H1 (cell line): ENCODE data around the gene CASP12. TPM values are rescaled to one million over a fixed set of nuclear protein-coding genes. Genes with fewer than 3 reads are reported as not detected.

Experiments
- CTCF ChIA-PET: fragments of 300-600 bp; sonication (Branson Sonifier 250); formaldehyde crosslinking; loops from one replicate; lab custom pipeline; 2021; ENCODE audit not compliant: partially characterized antibody; lab: Charles Lee
- POLR2A ChIA-PET: fragments of 300-600 bp; sonication (Branson Sonifier 250); formaldehyde crosslinking; loops from one replicate; lab custom pipeline; 2021; ENCODE audit warnings: inconsistent platforms; ENCODE audit not compliant: partially characterized antibody; lab: Charles Lee
- DNase-seq, 2 experiments: peaks; one replicate each; pipeline versions ENCODE4 v3.0.0 to v3.0.0-alpha.2; 2010 to 2022; ENCODE audit warnings: low spot score in 2 of 2, low read depth in 1 of 2, mixed read lengths in 1 of 2
- FAIRE-seq: peaks from 2 replicates; lab custom pipeline; 2011; peaks lifted over from hg19 to GRCh38; lab: Jason Lieb, UNC
- H2AFZ ChIP-seq: 2 replicates; pipeline ENCODE4 v1.8.1; 2012; ENCODE audit warnings: low read length, inconsistent platforms
- H2AK5ac ChIP-seq: 2 replicates; pipeline ENCODE4 v1.6.1; 2013; ENCODE audit warnings: low read depth, low read length
- H2BK120ac ChIP-seq: replicated peaks from 2 replicates; pipeline ENCODE3; 2013; ENCODE audit warnings: low read depth, low read length, inconsistent platforms
- H2BK12ac ChIP-seq: 2 replicates; pipeline ENCODE4 v1.6.1; 2013; ENCODE audit warnings: low read depth, low read length
- H2BK15ac ChIP-seq: 2 replicates; pipeline ENCODE4 v1.6.1; 2013; ENCODE audit warnings: low read length
- H2BK20ac ChIP-seq: 2 replicates; pipeline ENCODE4 v1.6.1; 2013; ENCODE audit warnings: low read length
- H2BK5ac ChIP-seq: 2 replicates; pipeline ENCODE4 v1.6.1; 2013; ENCODE audit warnings: low read depth, low read length
- H3K14ac ChIP-seq: 2 replicates; pipeline ENCODE4 v1.6.1; 2013; ENCODE audit warnings: inconsistent platforms; ENCODE audit not compliant: insufficient read length
- H3K18ac ChIP-seq: 2 replicates; pipeline ENCODE4 v1.6.1; 2013; ENCODE audit warnings: low read length; ENCODE audit errors: extremely low read depth
- H3K23ac ChIP-seq: 2 replicates; pipeline ENCODE4 v1.6.1; 2013; ENCODE audit warnings: inconsistent platforms; ENCODE audit not compliant: insufficient read length
- H3K23me2 ChIP-seq: 2 replicates; pipeline ENCODE4 v1.6.1; 2013; ENCODE audit warnings: low read depth, low read length
- H3K27ac ChIP-seq: 2 replicates; pipeline ENCODE4 v1.6.1; 2011; ENCODE audit warnings: low read depth, low read length, inconsistent platforms
- H3K27me3 ChIP-seq, 4 experiments: replicated peaks in 1 of 4; 1 replicate in 1 of 4; 2 replicates in 3 of 4; pipeline versions ENCODE4 v1.6.1 to v1.8.1; 2011 to 2013; ENCODE audit warnings: low read length in 3 of 4, mild to moderate bottlenecking in 3 of 4, inconsistent platforms in 2 of 4, mixed read lengths in 2 of 4, moderate library complexity in 1 of 4; ENCODE audit not compliant: control insufficient read depth in 3 of 4, insufficient read depth in 3 of 4; ENCODE audit errors: extremely low read depth in 1 of 4
- H3K36me3 ChIP-seq, 4 experiments: 2 replicates each; pipeline versions ENCODE4 v1.6.1 to v1.8.1; 2011 to 2013; ENCODE audit warnings: mild to moderate bottlenecking in 4 of 4, low read length in 3 of 4, moderate library complexity in 2 of 4, control low read depth in 1 of 4, inconsistent platforms in 1 of 4; ENCODE audit not compliant: insufficient read depth in 4 of 4, control insufficient read depth in 2 of 4
- H3K4ac ChIP-seq: replicated peaks from 2 replicates; pipeline ENCODE3; 2013; ENCODE audit warnings: low read length, low read depth, mixed read lengths, inconsistent platforms; ENCODE audit not compliant: insufficient read length
- H3K4me1 ChIP-seq, 4 experiments: replicated peaks in 1 of 4; 1 replicate in 1 of 4; 2 replicates in 3 of 4; pipeline versions ENCODE4 v1.6.1 to v1.8.1; 2011 to 2013; ENCODE audit warnings: low read length in 3 of 4, inconsistent platforms in 2 of 4, mixed read lengths in 1 of 4; ENCODE audit not compliant: insufficient read depth in 4 of 4, control insufficient read depth in 3 of 4
- H3K4me2 ChIP-seq, 2 experiments: 2 replicates each; pipeline versions ENCODE4 v1.6.1 to v1.8.1; 2011 to 2013; ENCODE audit warnings: low read depth in 2 of 2, low read length in 2 of 2, control low read depth in 1 of 2, inconsistent platforms in 1 of 2, mild to moderate bottlenecking in 1 of 2; ENCODE audit not compliant: insufficient read depth in 1 of 2
- H3K4me3 ChIP-seq, 4 experiments: fragments of 200-600, 300-600 bp in 1 of 4; sonication (generic), shearing (Covaris generic), sonication (Bioruptor Twin) in 1 of 4; 2 replicates each; pipeline versions ENCODE4 v1.5.1 to v1.8.1; 2011 to 2016; ENCODE audit warnings: low read length in 4 of 4, low read depth in 3 of 4, control low read depth in 2 of 4, inconsistent platforms in 2 of 4, mild to moderate bottlenecking in 2 of 4, mixed read lengths in 1 of 4, moderate library complexity in 1 of 4; ENCODE audit not compliant: insufficient read depth in 2 of 4; ENCODE audit errors: extremely low read depth in 1 of 4
- H3K56ac ChIP-seq: replicated peaks from 2 replicates; pipeline ENCODE3; 2013; ENCODE audit warnings: low read depth, mild to moderate bottlenecking, mixed read lengths, low read length, inconsistent platforms; ENCODE audit not compliant: insufficient read length
- H3K79me1 ChIP-seq: 2 replicates; pipeline ENCODE4 v1.6.1; 2013; ENCODE audit warnings: low read depth, low read length, control low read depth
- H3K79me2 ChIP-seq, 2 experiments: 2 replicates each; pipeline versions ENCODE4 v1.6.1 to v1.8.1; 2012 to 2013; ENCODE audit warnings: low read length in 2 of 2, mild to moderate bottlenecking in 2 of 2, inconsistent platforms in 1 of 2; ENCODE audit not compliant: insufficient read depth in 2 of 2, control insufficient read depth in 1 of 2
- H3K9ac ChIP-seq, 4 experiments: replicated peaks in 1 of 4; 1 replicate in 1 of 4; 2 replicates in 3 of 4; pipeline versions ENCODE4 v1.6.1 to v1.8.1; 2011 to 2013; ENCODE audit warnings: low read depth in 3 of 4, low read length in 3 of 4, control low read depth in 2 of 4, mild to moderate bottlenecking in 2 of 4, moderate library complexity in 2 of 4, inconsistent platforms in 1 of 4; ENCODE audit errors: extremely low read depth in 1 of 4
- H3K9me3 ChIP-seq, 2 experiments: 2 replicates each; pipeline versions ENCODE4 v1.6.1 to v1.8.1; 2012 to 2013; ENCODE audit warnings: mild to moderate bottlenecking in 2 of 2, moderate library complexity in 2 of 2, control low read depth in 1 of 2, inconsistent platforms in 1 of 2, low read depth in 1 of 2, low read length in 1 of 2, mixed read lengths in 1 of 2; ENCODE audit not compliant: insufficient read depth in 2 of 2
- H4K20me1 ChIP-seq, 2 experiments: replicated peaks in 1 of 2; 2 replicates each; pipeline versions ENCODE3 to v1.8.1; 2011 to 2013; ENCODE audit warnings: inconsistent platforms in 2 of 2, low read length in 2 of 2, mild to moderate bottlenecking in 1 of 2; ENCODE audit not compliant: insufficient read depth in 2 of 2, control insufficient read depth in 1 of 2
- H4K5ac ChIP-seq: 2 replicates; pipeline ENCODE4 v1.6.1; 2013; ENCODE audit warnings: low read length, low read depth, mixed read lengths, inconsistent platforms; ENCODE audit not compliant: insufficient read length
- H4K8ac ChIP-seq: 2 replicates; pipeline ENCODE4 v1.8.0; 2013; ENCODE audit warnings: mild to moderate bottlenecking, moderate library complexity, low read length, inconsistent platforms; ENCODE audit not compliant: insufficient read depth; ENCODE audit errors: extremely low read depth
- H4K91ac ChIP-seq: replicated peaks from 2 replicates; pipeline ENCODE3; 2013; ENCODE audit warnings: low read length, mixed read lengths, inconsistent platforms; ENCODE audit not compliant: insufficient read length
- CREB1 ChIP-seq: IDR thresholded peaks from 2 replicates; pipeline ENCODE4 v1.6.1; 2012; ENCODE audit warnings: inconsistent platforms
- HDAC2 ChIP-seq, 2 experiments: fragments of 300-600 bp in 1 of 2; sonication (generic) in 1 of 2; IDR thresholded peaks; 2 replicates each; pipeline ENCODE4 v1.6.1; 2011 to 2012; ENCODE audit warnings: low read depth in 2 of 2, low read length in 2 of 2, mild to moderate bottlenecking in 2 of 2, moderate library complexity in 2 of 2, borderline replicate concordance in 1 of 2, inconsistent platforms in 1 of 2
- KDM4A ChIP-seq: IDR thresholded peaks from one replicate; pipeline ENCODE4 v1.7.1; 2012; ENCODE audit warnings: low read depth, mild to moderate bottlenecking, moderate library complexity, low read length, inconsistent platforms; ENCODE audit not compliant: severe bottlenecking
- RBBP5 ChIP-seq: IDR thresholded peaks from 2 replicates; pipeline ENCODE4 v1.7.1; 2012; ENCODE audit warnings: low read depth, mild to moderate bottlenecking, inconsistent platforms, low read length, moderate library complexity, borderline replicate concordance
- RXRA ChIP-seq: IDR thresholded peaks from 2 replicates; pipeline ENCODE4 v1.6.1; 2011; ENCODE audit warnings: low read depth, mild to moderate bottlenecking, low read length, moderate library complexity; ENCODE audit not compliant: insufficient read depth
- SIRT6 ChIP-seq: IDR thresholded peaks from one replicate; pipeline ENCODE4 v1.7.1; 2012; ENCODE audit warnings: low read length, inconsistent platforms
- SP1 ChIP-seq: IDR thresholded peaks from 2 replicates; pipeline ENCODE4 v1.6.1; 2011; ENCODE audit warnings: low read depth, low read length
- SUZ12 ChIP-seq: fragments of 200-600 bp; sonication (generic); IDR thresholded peaks from 2 replicates; pipeline ENCODE4 v1.6.1; 2012; ENCODE audit warnings: mild to moderate bottlenecking, inconsistent platforms, low read length, moderate library complexity, mixed read lengths
- TAF1 ChIP-seq: IDR thresholded peaks from 2 replicates; pipeline ENCODE4 v1.6.1; 2011; ENCODE audit warnings: mild to moderate bottlenecking, low read depth, low read length
- WGBS, 2 experiments: shearing (Covaris generic) in 1 of 2; methylation state at CpG; one replicate each; pipeline versions ENCODE4 v1.1.6 to v1.1.7; 2013 to 2015; ENCODE audit warnings: low lambda C conversion rate in 2 of 2, mixed read lengths in 2 of 2, inconsistent platforms in 1 of 2, low coverage in 1 of 2, missing lambda C conversion rate in 1 of 2; ENCODE audit not compliant: insufficient replicate concordance in 2 of 2, insufficient coverage in 1 of 2, insufficient read length in 1 of 2; ENCODE audit errors: extremely low coverage in 1 of 2, missing lambda C conversion rate in 1 of 2; 5-methylcytosine and 5-hydroxymethylcytosine counted together
- polyA plus RNA-seq, 7 experiments: library from polyadenylated mRNA; depleted of rRNA in 3 of 7; stranded (reverse) in 5 of 7; unstranded in 2 of 7; fragments of >200 nt in 5 of 7; fragments of 200-250 nt in 2 of 7; gene quantifications; 1 replicate in 5 of 7; 2 replicates in 1 of 7; 4 replicates in 1 of 7; pipeline versions ENCODE4 v1.2.1 to v1.2.3, GENCODE V29; 2011 to 2013; ENCODE audit warnings: missing spikeins in 2 of 7, mixed read lengths in 2 of 7
- total RNA-seq: library from RNA; stranded (reverse); fragmentation: NEBNext Ultra II Directional; extraction: Animal tissue kit (Norgen Biotek cat#: 25700); gene quantifications from 2 replicates; pipeline ENCODE4 v1.2.1, GENCODE V29; 2021
- TF ChIP-seq, protein P1 (sequence below): IDR thresholded peaks from 2 replicates; pipeline ENCODE4 v1.6.1; 2012; ENCODE audit warnings: inconsistent platforms

The CASP12 gene
- total and polyA plus RNA-seq, 2 of the 8 experiments (the other 6 are each of a cell fraction or from before 2014, with no cell fraction given): not detected

DNA sequence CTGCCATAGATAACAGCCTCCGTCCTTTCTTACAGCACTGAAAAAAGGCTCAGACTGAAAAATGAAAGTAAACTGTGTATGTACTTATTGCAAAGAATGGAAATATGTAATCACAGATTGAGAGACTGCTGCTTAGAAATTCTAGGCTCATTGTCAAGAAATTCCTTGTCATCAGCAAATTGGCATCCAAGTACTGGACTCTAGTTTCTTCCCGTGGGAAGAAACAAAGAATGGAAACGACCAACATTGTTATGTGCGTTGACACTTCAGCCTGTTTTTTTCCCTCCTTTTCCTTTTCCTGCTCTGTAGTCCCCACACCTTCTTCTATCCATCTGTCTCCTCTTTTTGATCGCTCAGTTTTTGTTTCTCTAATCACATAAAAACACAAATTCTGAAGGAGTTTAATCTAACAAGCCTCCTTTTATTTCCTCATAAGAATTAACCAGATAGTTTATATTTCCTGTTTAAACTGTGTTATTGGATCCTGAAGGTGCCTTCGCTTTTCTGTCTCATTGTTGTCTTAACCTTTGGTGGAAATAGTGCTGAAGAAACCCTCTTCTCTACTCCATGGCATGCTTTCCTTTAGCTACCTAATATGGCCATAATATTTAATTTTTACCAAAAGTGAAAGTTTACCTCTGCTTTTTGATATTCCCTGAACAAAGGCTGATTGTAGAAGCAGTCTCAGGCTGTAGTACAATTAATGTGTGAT, 20.0 kb upstream of the CASP12 start:
- WGBS, 2 experiments: 92% methylated on average over 6 of the region's 6 CpGs; no CpG with 5 or more reads in 1 of the 2 experiments
- TF ChIP-seq SIRT6 (no peak), CREB1 (no peak), RXRA (no peak), SUZ12 (no peak), KDM4A (no peak), RBBP5 (no peak), HDAC2 (IDR thresholded peaks at IDR 0.05; ENCODE audit: borderline replicate concordance in 1 of 2, low read depth in 2 of 2, low read length in 2 of 2) (no peak), SP1 (no peak), TAF1 (no peak)
- TF ChIP-seq, protein P1, sequence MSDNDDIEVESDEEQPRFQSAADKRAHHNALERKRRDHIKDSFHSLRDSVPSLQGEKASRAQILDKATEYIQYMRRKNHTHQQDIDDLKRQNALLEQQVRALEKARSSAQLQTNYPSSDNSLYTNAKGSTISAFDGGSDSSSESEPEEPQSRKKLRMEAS: no peak
- H3K4ac ChIP-seq: no peak overlapping the region
- ChIA-PET CTCF (interaction anchor here (0.9 kb wide), 1 partner anchor 9 kb away, joined by 3 read pairs; no protein-coding TSS in a partner anchor), POLR2A (interaction anchor here (0.7 kb wide), 1 partner anchor 1069 kb away, joined by 3 read pairs; no protein-coding TSS in a partner anchor)
- H3K4me1 ChIP-seq: no peaks in the 10 kb centered on the region
- no peaks in the 10 kb centered on the region for H3K9me3 ChIP-seq
- no peak for FAIRE-seq
- H3K36me3 ChIP-seq: no peaks in the 10 kb centered on the region
- no peak overlapping the region for H2BK20ac ChIP-seq
- H3K9ac ChIP-seq: no peak overlapping the region
- no peak overlapping the region for H2BK12ac ChIP-seq
- no peaks in the 10 kb centered on the region for H3K79me2 ChIP-seq
- no peak overlapping the region for H3K14ac ChIP-seq
- no peaks in the 10 kb centered on the region for H3K23me2 ChIP-seq
- H4K20me1 ChIP-seq: no peaks in the 10 kb centered on the region
- no peak overlapping the region for H3K4me3 ChIP-seq
- H3K23ac ChIP-seq: no peak overlapping the region
- H2AFZ ChIP-seq: no peak overlapping the region
- no peak overlapping the region for H4K91ac ChIP-seq
- no peak overlapping the region for H2BK120ac ChIP-seq
- no peak for DNase-seq
- no peaks in the 10 kb centered on the region for H3K27me3 ChIP-seq
- no peak overlapping the region for H3K4me2 ChIP-seq
- no peak overlapping the region for H4K5ac ChIP-seq
- no peak overlapping the region for H4K8ac ChIP-seq
- H3K18ac ChIP-seq: no peak overlapping the region
- H2BK5ac ChIP-seq: no peak overlapping the region
- no peaks in the 10 kb centered on the region for H3K79me1 ChIP-seq
- H3K56ac ChIP-seq: no peak overlapping the region
- H2BK15ac ChIP-seq: no peak overlapping the region
- no peak overlapping the region for H2AK5ac ChIP-seq
- H3K27ac ChIP-seq: no peak overlapping the region
